Measurements from ENCODE around the gene PLA2G2A. TPM values are rescaled to one million over a fixed set of nuclear protein-coding genes. Genes with fewer than 3 reads are reported as not detected.

The PLA2G2A gene
- total RNA-seq, 1 donor from 2014 or later: not detected

- DNase-seq (ENCODE audit: low read depth): peak; percentile 91
These were observed 52.9 kb downstream of the PLA2G2A start for GRCh38 chr1:19926296-19927129.

Other genes starting within 250 kb of the PLA2G2A start
- gene TMCO4, start 179.7 kb downstream of the PLA2G2A start, total RNA-seq: 14.4 and 32.6 TPM in 2 replicates
- 0.05 TPM in 1 of 2 replicates, not detected in the other for gene RNF186, start 164.3 kb downstream of the PLA2G2A start, total RNA-seq
- 4.3 and 8.7 TPM in 2 replicates for gene OTUD3, start 97.2 kb downstream of the PLA2G2A start, total RNA-seq
- gene PLA2G2E, start 56.0 kb downstream of the PLA2G2A start, total RNA-seq: not detected in 2 replicates
- gene PLA2G5, start 90.6 kb upstream of the PLA2G2A start, total RNA-seq: not detected in 2 replicates
- not detected in 2 replicates for gene PLA2G2D, start 139.9 kb upstream of the PLA2G2A start, total RNA-seq
- gene PLA2G2F, start 159.7 kb upstream of the PLA2G2A start, total RNA-seq: 0.52 TPM in 1 of 2 replicates, not detected in the other
- 0.52 and 2.8 TPM in 2 replicates for gene UBXN10, start 206.5 kb upstream of the PLA2G2A start, total RNA-seq
- not detected in 2 replicates for gene PLA2G2C, start 206.9 kb upstream of the PLA2G2A start, total RNA-seq

Measured in renal cortical epithelial cell (primary cell).